Naive thymus-derived CD4-positive, alpha-beta T cell (primary cell): ENCODE results near the gene NOTCH3. TPM values are rescaled to one million over a fixed set of nuclear protein-coding genes. Genes with fewer than 3 reads are reported as not detected.

Experiments used
- ATAC-seq: fragments of 150-1000 bp; cut with Tn5 transposase; 2 replicates; pipeline ENCODE4 v1.10.0; 2021; ENCODE audit warnings: mild to moderate bottlenecking, moderate library complexity
- CTCF ChIA-PET: fragments of 350-600 bp; sonication (Branson Sonifier 250); formaldehyde crosslinking; loops from one replicate; lab custom pipeline; 2021; ENCODE audit warnings: antibody characterized with exemption; lab: Charles Lee
- POLR2A ChIA-PET: fragments of 350-600 bp; sonication (Branson Sonifier 250); formaldehyde crosslinking; loops from one replicate; lab custom pipeline; 2021; ENCODE audit warnings: antibody characterized with exemption, inconsistent platforms; lab: Charles Lee
- DNase-seq, 9 donors: peaks; one replicate each; pipeline versions ENCODE4 v3.0.0 to v3.0.0-alpha.2; 2020 to 2022; ENCODE audit warnings: mixed read lengths in 1 of 9
- H3K27ac ChIP-seq: one replicate; pipeline ENCODE4 v1.7.0; 2013; ENCODE audit warnings: mild to moderate bottlenecking, low read depth, low read length, moderate library complexity
- H3K27me3 ChIP-seq, 2 donors: one replicate each; pipeline ENCODE4 v1.7.0; 2013; ENCODE audit warnings: low read length in 2 of 2, mild to moderate bottlenecking in 2 of 2, moderate library complexity in 2 of 2; ENCODE audit not compliant: control insufficient read depth in 2 of 2, insufficient read depth in 2 of 2
- H3K36me3 ChIP-seq, 3 experiments: 1 replicate in 2 of 3; 2 replicates in 1 of 3; pipeline ENCODE4 v1.7.0; 2013; ENCODE audit warnings: low read length in 3 of 3, mild to moderate bottlenecking in 3 of 3, moderate library complexity in 1 of 3; ENCODE audit not compliant: insufficient read depth in 3 of 3, control insufficient read depth in 2 of 3
- H3K4me1 ChIP-seq, 2 donors: one replicate each; pipeline ENCODE4 v1.7.0; 2013; ENCODE audit warnings: low read length in 2 of 2, mild to moderate bottlenecking in 2 of 2, moderate library complexity in 1 of 2; ENCODE audit not compliant: control insufficient read depth in 2 of 2, insufficient read depth in 2 of 2
- H3K4me3 ChIP-seq: 2 replicates; pipeline ENCODE4 v1.7.0; 2013; ENCODE audit warnings: mild to moderate bottlenecking, low read length
- H3K9me3 ChIP-seq, 3 experiments: 1 replicate in 2 of 3; 2 replicates in 1 of 3; pipeline ENCODE4 v1.7.0; 2013; ENCODE audit warnings: low read length in 3 of 3; ENCODE audit not compliant: control insufficient read depth in 2 of 3
- H3K27ac Mint-ChIP-seq, 9 donors: one replicate each; pipeline ENCODE4 v1.8.0; 2020 to 2022; ENCODE audit warnings: mixed read lengths in 9 of 9, mild to moderate bottlenecking in 8 of 9, moderate library complexity in 5 of 9, inconsistent platforms in 2 of 9
- H3K27me3 Mint-ChIP-seq, 5 donors: one replicate each; pipeline ENCODE4 v1.8.0; 2021 to 2022; ENCODE audit warnings: mixed read lengths in 5 of 5, mild to moderate bottlenecking in 1 of 5
- H3K36me3 Mint-ChIP-seq, 5 donors: one replicate each; pipeline ENCODE4 v1.8.0; 2020 to 2022; ENCODE audit warnings: mixed read lengths in 5 of 5, mild to moderate bottlenecking in 3 of 5, inconsistent platforms in 1 of 5
- H3K4me1 Mint-ChIP-seq, 7 donors: one replicate each; pipeline ENCODE4 v1.8.0; 2020 to 2022; ENCODE audit warnings: mixed read lengths in 7 of 7, mild to moderate bottlenecking in 3 of 7, inconsistent platforms in 1 of 7
- H3K4me3 Mint-ChIP-seq, 10 donors: one replicate each; pipeline ENCODE4 v1.8.0; 2020 to 2022; ENCODE audit warnings: mild to moderate bottlenecking in 10 of 10, mixed read lengths in 10 of 10, moderate library complexity in 6 of 10, inconsistent platforms in 2 of 10
- H3K9me3 Mint-ChIP-seq, 11 donors: one replicate each; pipeline ENCODE4 v1.8.0; 2020 to 2022; ENCODE audit warnings: mixed read lengths in 11 of 11, mild to moderate bottlenecking in 4 of 11, inconsistent platforms in 1 of 11, moderate library complexity in 1 of 11
- intact Hi-C, 2 donors: fragments of 100-400 bp; cut with micrococcal nuclease; formaldehyde crosslinking; loops; one replicate each; pipeline ENCODE4 v1.15.1; 2023
- polyA plus RNA-seq, 2 donors: library from polyadenylated mRNA; unstranded; fragments of 300-500 nt; fragmentation: Illumina TruSeq; gene quantifications; one replicate each; pipeline ENCODE4 v1.2.3, GENCODE V29; 2021
- total RNA-seq, 6 experiments: library from RNA in 5 of 6; stranded (reverse) in 5 of 6; gene quantifications; 1 replicate in 5 of 6; 2 replicates in 1 of 6; pipeline ENCODE4 v1.2.3 and lab custom pipeline; 2021 to 2026

Gene NOTCH3
- total and polyA plus RNA-seq, 7 experiments from 2014 or later: 0.19 to 0.80 (median 0.30) TPM; not detected in 3

GRCh38 chr19:15178629-15179308 lies 22.0 kb downstream of the NOTCH3 start:
- Histone ChIP-seq H3K27ac (no peak overlapping the region), H3K36me3 (no peaks in the 10 kb centered on the region), H3K27me3 (no peaks in the 10 kb centered on the region), H3K4me1 (peaks cover 0 to 5% of the 10 kb centered on the region in 2 donors), H3K4me3 (no peak overlapping the region), H3K9me3 (no peaks in the 10 kb centered on the region)
- CTCF ChIA-PET: no interaction called here
- H3K4me1 Mint-ChIP-seq: peaks cover 4 to 7% (median 5%) of the 10 kb centered on the region in 7 donors
- peaks cover 0 to 20% (median 9%) of the 10 kb centered on the region in 5 donors for H3K27me3 Mint-ChIP-seq
- POLR2A ChIA-PET: no interaction called here
- H3K4me3 Mint-ChIP-seq: peak overlapping the region in 3 of 10 donors; percentile 13 to 33 (median 28)
- intact Hi-C loops: loop anchor here in 1 of 2 donors (10.0 kb wide), 1 partner anchor 196 kb away; the partner anchor contains the start of gene AKAP8
- H3K36me3 Mint-ChIP-seq: no peaks in the 10 kb centered on the region
- ATAC-seq (no peak), DNase-seq (no peak)
- H3K27ac Mint-ChIP-seq: no peak overlapping the region
- no peaks in the 10 kb centered on the region for H3K9me3 Mint-ChIP-seq

- Mint-ChIP-seq H3K27ac (peak overlapping the region in 1 of 9 donors; percentile 47), H3K36me3 (no peaks in the 10 kb centered on the region), H3K4me1 (peaks cover 4 to 8% (median 5%) of the 10 kb centered on the region in 7 donors), H3K27me3 (peaks cover 0 to 20% (median 9%) of the 10 kb centered on the region in 5 donors), H3K4me3 (peak overlapping the region; percentile 29 to 84 (median 53)), H3K9me3 (no peaks in the 10 kb centered on the region)
- Histone ChIP-seq H3K36me3 (no peaks in the 10 kb centered on the region), H3K9me3 (no peaks in the 10 kb centered on the region), H3K4me3 (no peak overlapping the region), H3K27me3 (no peaks in the 10 kb centered on the region), H3K4me1 (peaks cover 0 to 5% of the 10 kb centered on the region in 2 donors), H3K27ac (no peak overlapping the region)
- peak; percentile 99 for ATAC-seq
- ChIA-PET POLR2A (no interaction called here), CTCF (interaction anchor here (0.6 to 2.0 kb wide), 10 partner anchors 13 to 973 kb away, joined by 3 to 8 read pairs (median 4); partner anchors contain the start of gene AKAP8L)
- DNase-seq: peak; percentile 66 to 88 (median 82)
- intact Hi-C loops: loop anchor here (1.0 to 10.0 kb wide), 6 partner anchors 85 to 379 kb away; partner anchors contain the start of genes AKAP8 (in 1 of the 2) and AKAP8L (in 1 of the 2)
Observed at GRCh38 chr19:15177269-15178116, 23.3 kb downstream of the NOTCH3 start.

- H3K27me3 Mint-ChIP-seq: peaks cover 0 to 27% (median 9%) of the 10 kb centered on the region in 5 donors
- no peaks in the 10 kb centered on the region for H3K36me3 ChIP-seq
- no peaks in the 10 kb centered on the region for H3K9me3 ChIP-seq
- H3K27ac ChIP-seq: no peak overlapping the region
- no peaks in the 10 kb centered on the region for H3K27me3 ChIP-seq
- ATAC-seq: no peak
- POLR2A ChIA-PET: interaction anchor here (0.8 kb wide), 1 partner anchor 107 kb away, joined by 3 read pairs; no protein-coding TSS in a partner anchor
- no peaks in the 10 kb centered on the region for H3K36me3 Mint-ChIP-seq
- peaks cover 4 to 13% (median 5%) of the 10 kb centered on the region in 7 donors for H3K4me1 Mint-ChIP-seq
- intact Hi-C loops: loop anchor here (2.0 to 10.0 kb wide), 2 partner anchors 199 to 243 kb away; partner anchors contain the start of genes AKAP8 (in 1 of the 2) and AKAP8L (in 1 of the 2)
- CTCF ChIA-PET: interaction anchor here (0.8 to 1.7 kb wide), 2 partner anchors 18 to 339 kb away, joined by 3 to 5 read pairs; no protein-coding TSS in a partner anchor
- peaks cover 0 to 5% of the 10 kb centered on the region in 2 donors for H3K4me1 ChIP-seq
- no peaks in the 10 kb centered on the region for H3K9me3 Mint-ChIP-seq
- DNase-seq: no peak
- H3K4me3 ChIP-seq: no peak overlapping the region
- no peak overlapping the region for H3K4me3 Mint-ChIP-seq
- peak overlapping the region in 1 of 9 donors; percentile 2 for H3K27ac Mint-ChIP-seq
Observed at GRCh38 chr19:15175609-15176008, 25.2 kb downstream of the NOTCH3 start.

GRCh38 chr19:15173746-15174404 lies 26.9 kb downstream of the NOTCH3 start:
- Histone ChIP-seq H3K9me3 (no peaks in the 10 kb centered on the region), H3K4me3 (no peak overlapping the region), H3K4me1 (peaks cover 0 to 5% of the 10 kb centered on the region in 2 donors), H3K27ac (no peak overlapping the region), H3K36me3 (no peaks in the 10 kb centered on the region), H3K27me3 (no peaks in the 10 kb centered on the region)
- POLR2A ChIA-PET: no interaction called here
- H3K36me3 Mint-ChIP-seq: no peaks in the 10 kb centered on the region
- intact Hi-C loops: loop anchor here in 1 of 2 donors (10.0 kb wide), 1 partner anchor 201 kb away; the partner anchor contains the start of gene AKAP8
- no peak overlapping the region for H3K27ac Mint-ChIP-seq
- DNase-seq (peak in 1 of 9 donors; percentile 12), ATAC-seq (no peak)
- H3K27me3 Mint-ChIP-seq: peaks cover 0 to 21% (median 7%) of the 10 kb centered on the region in 5 donors
- H3K9me3 Mint-ChIP-seq: no peaks in the 10 kb centered on the region
- no peak overlapping the region for H3K4me3 Mint-ChIP-seq
- H3K4me1 Mint-ChIP-seq: peaks cover 4 to 13% (median 5%) of the 10 kb centered on the region in 7 donors
- CTCF ChIA-PET: interaction anchor here (0.6 kb wide), 1 partner anchor 243 kb away, joined by 3 read pairs; no protein-coding TSS in a partner anchor

GRCh38 chr19:15170345-15170744 lies 30.4 kb downstream of the NOTCH3 start:
- DNase-seq (no peak), ATAC-seq (no peak)
- intact Hi-C loops: loop anchor here in 1 of 2 donors (10.0 kb wide), 1 partner anchor 204 kb away; the partner anchor contains the start of gene AKAP8
- Mint-ChIP-seq H3K27ac (no peak overlapping the region), H3K4me3 (no peak overlapping the region), H3K27me3 (peaks cover 0 to 7% (median 0%) of the 10 kb centered on the region in 5 donors), H3K36me3 (no peaks in the 10 kb centered on the region), H3K9me3 (peaks cover 0 to 19% (median 6%) of the 10 kb centered on the region in 11 donors), H3K4me1 (peaks cover 0 to 6% (median 0%) of the 10 kb centered on the region in 7 donors)
- Histone ChIP-seq H3K36me3 (no peaks in the 10 kb centered on the region), H3K4me1 (no peaks in the 10 kb centered on the region), H3K4me3 (no peak overlapping the region), H3K27me3 (no peaks in the 10 kb centered on the region), H3K9me3 (peaks cover 0 to 18% (median 10%) of the 10 kb centered on the region in 3 experiments), H3K27ac (no peak overlapping the region)
- ChIA-PET CTCF (no interaction called here), POLR2A (no interaction called here)
